ENCODE measurements around the gene ANGPT4. TPM values are rescaled to one million over a fixed set of nuclear protein-coding genes. Genes with fewer than 3 reads are reported as not detected.

The ANGPT4 gene
- total and polyA plus RNA-seq, 9 of the 15 experiments (the other 6 are each of a cell fraction or from before 2014, with no cell fraction given), result not detected

- TF ChIP-seq RREB1 (CRISPR knock-in tag; IDR thresholded peaks at IDR 0.05) (no peak), PHF8 (IDR thresholded peaks at IDR 0.05; ENCODE audit: borderline replicate concordance, low read length) (no peak), DPF2 (IDR thresholded peaks at IDR 0.05) (peak; percentile 97), TCF3 (CRISPR knock-in tag; IDR thresholded peaks at IDR 0.05) (peak; percentile 95), TEAD4 (IDR thresholded peaks at IDR 0.05; ENCODE audit: low read length) (peak; percentile 95), TEAD4 (CRISPR knock-in tag; IDR thresholded peaks at IDR 0.05; ENCODE audit: borderline replicate concordance) (no peak), ELF2 (CRISPR knock-in tag; IDR thresholded peaks at IDR 0.05) (no peak), HOXB6 (CRISPR knock-in tag; IDR thresholded peaks at IDR 0.05; ENCODE audit: borderline replicate concordance) (no peak), E2F4 (CRISPR knock-in tag; IDR thresholded peaks at IDR 0.05; ENCODE audit: low read depth) (no peak), ZNF644 (tag; IDR thresholded peaks at IDR 0.05; ENCODE audit: low read depth) (0 out of 2 replicates have a peak, but pooled peaks have one; percentile 41), POLR3G (IDR thresholded peaks at IDR 0.05; ENCODE audit: extremely low read depth, insufficient read length, insufficient replicate concordance) (no peak), ZNF586 (CRISPR knock-in tag; conservative IDR thresholded peaks at IDR 0.05) (no peak), CREM (IDR thresholded peaks at IDR 0.05; ENCODE audit: low read depth) (peak; percentile 82), LEF1 (IDR thresholded peaks at IDR 0.05) (peak; percentile 99), HMBOX1 (IDR thresholded peaks at IDR 0.05) (peak; percentile 85)
- TF ChIP-seq, protein P1, sequence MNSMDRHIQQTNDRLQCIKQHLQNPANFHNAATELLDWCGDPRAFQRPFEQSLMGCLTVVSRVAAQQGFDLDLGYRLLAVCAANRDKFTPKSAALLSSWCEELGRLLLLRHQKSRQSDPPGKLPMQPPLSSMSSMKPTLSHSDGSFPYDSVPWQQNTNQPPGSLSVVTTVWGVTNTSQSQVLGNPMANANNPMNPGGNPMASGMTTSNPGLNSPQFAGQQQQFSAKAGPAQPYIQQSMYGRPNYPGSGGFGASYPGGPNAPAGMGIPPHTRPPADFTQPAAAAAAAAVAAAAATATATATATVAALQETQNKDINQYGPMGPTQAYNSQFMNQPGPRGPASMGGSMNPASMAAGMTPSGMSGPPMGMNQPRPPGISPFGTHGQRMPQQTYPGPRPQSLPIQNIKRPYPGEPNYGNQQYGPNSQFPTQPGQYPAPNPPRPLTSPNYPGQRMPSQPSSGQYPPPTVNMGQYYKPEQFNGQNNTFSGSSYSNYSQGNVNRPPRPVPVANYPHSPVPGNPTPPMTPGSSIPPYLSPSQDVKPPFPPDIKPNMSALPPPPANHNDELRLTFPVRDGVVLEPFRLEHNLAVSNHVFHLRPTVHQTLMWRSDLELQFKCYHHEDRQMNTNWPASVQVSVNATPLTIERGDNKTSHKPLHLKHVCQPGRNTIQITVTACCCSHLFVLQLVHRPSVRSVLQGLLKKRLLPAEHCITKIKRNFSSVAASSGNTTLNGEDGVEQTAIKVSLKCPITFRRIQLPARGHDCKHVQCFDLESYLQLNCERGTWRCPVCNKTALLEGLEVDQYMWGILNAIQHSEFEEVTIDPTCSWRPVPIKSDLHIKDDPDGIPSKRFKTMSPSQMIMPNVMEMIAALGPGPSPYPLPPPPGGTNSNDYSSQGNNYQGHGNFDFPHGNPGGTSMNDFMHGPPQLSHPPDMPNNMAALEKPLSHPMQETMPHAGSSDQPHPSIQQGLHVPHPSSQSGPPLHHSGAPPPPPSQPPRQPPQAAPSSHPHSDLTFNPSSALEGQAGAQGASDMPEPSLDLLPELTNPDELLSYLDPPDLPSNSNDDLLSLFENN (IDR thresholded peaks at IDR 0.05; ENCODE audit: low read depth in 2 of 2, low read length in 2 of 2), result peak in 1 of 2 experiments; percentile 78; a peak in 2 of 4 replicates
These were observed 87.1 kb downstream of the ANGPT4 start (continued) for GRCh38 chr20:828987-829386.

All from K562 (cell line).